A549 (cell line): ENCODE data around the gene RAD51B. TPM values are rescaled to one million over a fixed set of nuclear protein-coding genes. Genes with fewer than 3 reads are reported as not detected.

ENCODE experiments used
- ATAC-seq, 2 experiments: fragments of 200-7000 bp in 1 of 2; fragments of >200 bp in 1 of 2; cut with Nextera tagmentation in 1 of 2; cut with Tn5 transposase in 1 of 2; 3 replicates each; pipeline versions ENCODE4 v1.8.0 to v1.9.1; 2018 to 2020; ENCODE audit warnings: mild to moderate bottlenecking in 1 of 2, moderate library complexity in 1 of 2
- CTCF ChIA-PET: fragments of 300-600 bp; sonication (Branson Sonifier 250); formaldehyde crosslinking; extraction: SDS; loops from one replicate; lab custom pipeline; 2021; ENCODE audit warnings: antibody characterized with exemption, inconsistent platforms; lab: Yijun Ruan, JAX
- POLR2A ChIA-PET: fragments of 350-600 bp; formaldehyde crosslinking; extraction: SDS; loops from one replicate; lab custom pipeline; 2021; ENCODE audit warnings: antibody characterized with exemption, inconsistent platforms; lab: Yijun Ruan, JAX
- DNase-seq, 2 experiments: peaks; one replicate each; pipeline versions ENCODE4 v3.0.0 to v3.0.0-alpha.2; 2011 to 2016; ENCODE audit warnings: low read depth in 1 of 2, low spot score in 1 of 2
- FAIRE-seq: peaks from 2 replicates; lab custom pipeline; 2011; peaks lifted over from hg19 to GRCh38; lab: Jason Lieb, UNC
- H3K27ac ChIP-seq, 2 experiments: fragments of >200 bp; sonication (Bioruptor Twin); formaldehyde crosslinking; 3 replicates each; pipeline ENCODE4 v1.5.1; 2016 to 2017
- H3K4me1 ChIP-seq: fragments of >200 bp; sonication (Bioruptor Twin); formaldehyde crosslinking; 3 replicates; pipeline ENCODE4 v1.6.1; 2016
- H3K4me2 ChIP-seq: fragments of >200 bp; sonication (Bioruptor Twin); formaldehyde crosslinking; 3 replicates; pipeline ENCODE4 v1.6.1; 2016
- H3K4me3 ChIP-seq: fragments of >200 bp; sonication (Bioruptor Twin); formaldehyde crosslinking; 3 replicates; pipeline ENCODE4 v1.5.1; 2016
- H3K9me3 ChIP-seq: fragments of >200 bp; sonication (Bioruptor Twin); formaldehyde crosslinking; 3 replicates; pipeline ENCODE4 v1.6.1; 2016
- CBX2 ChIP-seq: fragments of 200-600 bp; sonication (generic); IDR thresholded peaks from 2 replicates; pipeline ENCODE4 v1.6.1; 2016; ENCODE audit warnings: low read depth, mild to moderate bottlenecking, borderline replicate concordance
- CBX8 ChIP-seq: fragments of 200-600 bp; sonication (generic); IDR thresholded peaks from 2 replicates; pipeline ENCODE4 v1.6.1; 2016
- CEBPB ChIP-seq, 2 experiments: fragments of >200 bp in 1 of 2; sonication (Bioruptor Twin) in 1 of 2; formaldehyde crosslinking in 1 of 2; IDR thresholded peaks; 2 replicates each; pipeline ENCODE4 v1.6.1; 2012 to 2016
- CHD4 ChIP-seq: fragments of 200-600 bp; sonication (generic); IDR thresholded peaks from 2 replicates; pipeline ENCODE4 v1.6.1; 2016; ENCODE audit warnings: antibody characterized with exemption, mild to moderate bottlenecking, borderline replicate concordance
- EHMT2 ChIP-seq: fragments of 200-600 bp; sonication (generic); IDR thresholded peaks from 2 replicates; pipeline ENCODE4 v1.6.1; 2016; ENCODE audit warnings: antibody characterized with exemption, low read depth, mild to moderate bottlenecking, moderate library complexity
- FOXS1 ChIP-seq: fragments of 250-450 bp; sonication (Bioruptor Pico); IDR thresholded peaks from 2 replicates; pipeline ENCODE4 v1.5.0; 2020; ENCODE audit warnings: mild to moderate bottlenecking, moderate library complexity
- HDAC2 ChIP-seq: fragments of 200-600 bp; sonication (generic); IDR thresholded peaks from 2 replicates; pipeline ENCODE4 v1.6.1; 2016
- HEYL ChIP-seq: fragments of 250-450 bp; sonication (Bioruptor Pico); IDR thresholded peaks from 2 replicates; pipeline ENCODE4 v1.8.0; 2021; ENCODE audit warnings: mild to moderate bottlenecking, moderate library complexity
- HOXB13 ChIP-seq: fragments of 250-450 bp; sonication (Bioruptor Pico); IDR thresholded peaks from 2 replicates; pipeline ENCODE4 v1.5.0; 2020; ENCODE audit warnings: low read depth, mild to moderate bottlenecking, moderate library complexity
- JUN ChIP-seq, 2 experiments: fragments of >200 bp; sonication (Bioruptor Twin); formaldehyde crosslinking; IDR thresholded peaks; 2 replicates in 1 of 2; 3 replicates in 1 of 2; pipeline ENCODE4 v1.6.1; 2016 to 2017
- KDM1A ChIP-seq: fragments of 200-600 bp; sonication (generic); IDR thresholded peaks from 2 replicates; pipeline ENCODE4 v1.6.1; 2016; ENCODE audit warnings: low read depth, mild to moderate bottlenecking
- KDM5A ChIP-seq: fragments of 200-600 bp; sonication (generic); IDR thresholded peaks from 2 replicates; pipeline ENCODE4 v1.6.1; 2016; ENCODE audit warnings: antibody characterized with exemption, mild to moderate bottlenecking
- MYC ChIP-seq: IDR thresholded peaks from 2 replicates; pipeline ENCODE4 v1.6.1; 2012; ENCODE audit warnings: mild to moderate bottlenecking, inconsistent platforms, low read length, improper control_type of control experiment, borderline replicate concordance
- NFE2L2 ChIP-seq: fragments of 150-350 bp; conservative IDR thresholded peaks from 2 replicates; pipeline ENCODE4 v1.6.1; 2014; ENCODE audit warnings: low read length
- PHF8 ChIP-seq: fragments of 200-600 bp; sonication (generic); IDR thresholded peaks from 2 replicates; pipeline ENCODE4 v1.6.1; 2016; ENCODE audit warnings: low read depth, mild to moderate bottlenecking, antibody characterized with exemption, moderate library complexity, borderline replicate concordance
- POLR2A ChIP-seq: IDR thresholded peaks from 2 replicates; pipeline ENCODE4 v1.6.1; 2012; ENCODE audit warnings: mild to moderate bottlenecking, low read length
- RARB ChIP-seq: fragments of 250-450 bp; sonication (Bioruptor Pico); IDR thresholded peaks from 2 replicates; pipeline ENCODE4 v1.8.0; 2021; ENCODE audit warnings: mild to moderate bottlenecking, moderate library complexity
- RFX5 ChIP-seq: fragments of 450-650 bp; IDR thresholded peaks from 2 replicates; pipeline ENCODE4 v1.7.1; 2014; ENCODE audit warnings: antibody characterized with exemption, mild to moderate bottlenecking, moderate library complexity
- TFCP2L1 ChIP-seq: fragments of 250-450 bp; sonication (Bioruptor Pico); IDR thresholded peaks from 2 replicates; pipeline ENCODE4 v1.5.0; 2021; ENCODE audit warnings: mild to moderate bottlenecking
- ZC3H11A ChIP-seq: fragments of 450-650 bp; IDR thresholded peaks from 2 replicates; pipeline ENCODE4 v1.6.1; 2014; ENCODE audit warnings: antibody characterized with exemption, mild to moderate bottlenecking
- ZNF302 ChIP-seq: fragments of 250-450 bp; sonication (Bioruptor Pico); IDR thresholded peaks from 2 replicates; pipeline ENCODE4 v1.9.0; 2021; ENCODE audit warnings: inconsistent platforms, mild to moderate bottlenecking, moderate library complexity
- ZSCAN20 ChIP-seq: fragments of 250-450 bp; sonication (Bioruptor Pico); IDR thresholded peaks from 2 replicates; pipeline ENCODE4 v1.8.0; 2022; ENCODE audit warnings: mild to moderate bottlenecking, moderate library complexity
- WGBS: methylation state at CpG from one replicate; pipeline ENCODE4 v1.1.6; 2017; ENCODE audit errors: missing lambda C conversion rate; 5-methylcytosine and 5-hydroxymethylcytosine counted together
- polyA plus RNA-seq, 4 experiments: library from polyadenylated mRNA; depleted of rRNA in 3 of 4; stranded (reverse); fragments of >200 nt; fragmentation: RNase III in 1 of 4; extraction: RNeasy Plus Mini Kit Qiagen cat#74134 plus additional on column Dnase treatment in 1 of 4; gene quantifications; 2 replicates in 3 of 4; 3 replicates in 1 of 4; pipeline ENCODE4 v1.2.3, GENCODE V29; 2011 to 2017
- TF ChIP-seq, protein P1 (sequence below): fragments of 250-450 bp; sonication (Bioruptor Pico); IDR thresholded peaks from 2 replicates; pipeline ENCODE4 v1.5.0; 2021; ENCODE audit warnings: mild to moderate bottlenecking, moderate library complexity, borderline replicate concordance
- TF ChIP-seq, protein P2 (sequence below): IDR thresholded peaks from 2 replicates; pipeline ENCODE4 v1.6.1; 2012; ENCODE audit warnings: low read depth, borderline replicate concordance
- TF ChIP-seq, protein P3 (sequence below): IDR thresholded peaks from 2 replicates; pipeline ENCODE4 v1.6.1; 2012
- TF ChIP-seq, protein P4 (sequence below): fragments of 450-650 bp; IDR thresholded peaks from 2 replicates; pipeline ENCODE4 v1.6.1; 2014; ENCODE audit warnings: antibody characterized with exemption
- TF ChIP-seq, protein P5 (sequence below): fragments of >200 bp; sonication (Bioruptor Twin); formaldehyde crosslinking; IDR thresholded peaks from 3 replicates; pipeline ENCODE4 v1.5.1; 2016

RAD51B gene
- polyA plus RNA-seq, 2 of the 4 experiments (the other 2 are of a cell fraction) = 7.2 to 10.8 TPM

DNA sequence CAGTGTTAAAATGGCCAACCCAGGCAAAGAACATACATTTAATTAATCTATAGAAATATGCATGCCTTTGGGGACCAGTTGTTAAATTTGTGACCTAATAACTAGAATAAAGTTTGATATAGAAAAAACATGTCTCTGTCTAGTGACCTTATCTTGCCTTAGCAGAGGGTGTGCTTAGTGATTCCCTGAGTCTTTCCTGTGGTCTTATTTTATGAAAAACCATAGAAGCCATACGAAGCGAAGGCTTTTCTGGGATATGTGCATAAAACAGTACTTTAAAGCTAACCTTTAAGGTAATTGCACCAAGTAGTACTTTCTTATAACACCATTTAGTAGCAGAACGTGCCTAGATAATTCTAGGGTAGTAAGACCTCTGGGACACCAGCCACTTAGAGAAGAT lies 593.9 kb downstream of the RAD51B start:
- Histone ChIP-seq H3K4me2 (peak overlapping the region; percentile 50; the same call in 2 of the 3 replicates), H3K27ac (peak overlapping the region; percentile 68 to 78), H3K4me1 (peaks cover 47% of the 10 kb centered on the region), H3K4me3 (no peak overlapping the region), H3K9me3 (no peaks in the 10 kb centered on the region)
- POLR2A ChIA-PET = no interaction called here
- TF ChIP-seq EHMT2 = no peak
- TF ChIP-seq CBX8 = no peak
- TF ChIP-seq, protein P1, sequence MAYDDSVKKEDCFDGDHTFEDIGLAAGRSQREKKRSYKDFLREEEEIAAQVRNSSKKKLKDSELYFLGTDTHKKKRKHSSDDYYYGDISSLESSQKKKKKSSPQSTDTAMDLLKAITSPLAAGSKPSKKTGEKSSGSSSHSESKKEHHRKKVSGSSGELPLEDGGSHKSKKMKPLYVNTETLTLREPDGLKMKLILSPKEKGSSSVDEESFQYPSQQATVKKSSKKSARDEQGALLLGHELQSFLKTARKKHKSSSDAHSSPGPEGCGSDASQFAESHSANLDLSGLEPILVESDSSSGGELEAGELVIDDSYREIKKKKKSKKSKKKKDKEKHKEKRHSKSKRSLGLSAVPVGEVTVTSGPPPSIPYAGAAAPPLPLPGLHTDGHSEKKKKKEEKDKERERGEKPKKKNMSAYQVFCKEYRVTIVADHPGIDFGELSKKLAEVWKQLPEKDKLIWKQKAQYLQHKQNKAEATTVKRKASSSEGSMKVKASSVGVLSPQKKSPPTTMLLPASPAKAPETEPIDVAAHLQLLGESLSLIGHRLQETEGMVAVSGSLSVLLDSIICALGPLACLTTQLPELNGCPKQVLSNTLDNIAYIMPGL = no peak
- TF ChIP-seq RFX5 = no peak
- DNase-seq (no peak), FAIRE-seq (no peak), ATAC-seq (no peak)
- 97% methylated on average over 3 of the region's 3 CpGs for WGBS
- CTCF ChIA-PET = interaction anchor here (2.4 kb wide), 1 partner anchor 13 kb away, joined by 6 read pairs; no protein-coding TSS in a partner anchor

DNA sequence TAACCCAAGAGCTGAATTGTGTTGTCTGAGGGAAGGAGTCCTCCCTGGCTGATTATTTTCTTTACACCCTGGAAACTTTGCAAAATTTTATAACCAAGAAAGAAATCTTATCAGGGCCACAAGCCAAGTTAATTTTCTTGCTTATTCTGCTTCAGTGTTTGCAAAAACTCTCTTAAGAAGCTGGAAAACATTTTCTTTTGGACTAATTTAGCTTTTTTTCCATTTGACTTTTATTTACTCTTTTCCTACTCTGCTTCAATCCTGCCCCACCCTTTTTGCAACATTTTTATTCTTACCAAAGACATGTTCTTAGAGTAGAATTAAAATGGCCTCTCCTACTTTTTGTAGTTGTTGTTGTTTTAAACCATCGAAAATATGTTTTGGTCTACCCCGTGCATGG lies 594.5 kb downstream of the RAD51B start:
- ChIA-PET POLR2A (no interaction called here), CTCF (interaction anchor here (1.1 to 2.4 kb wide), 3 partner anchors 14 to 365 kb away, joined by 3 to 6 read pairs (median 3); no protein-coding TSS in a partner anchor)
- Histone ChIP-seq H3K27ac (peak overlapping the region; percentile 68 to 78), H3K4me2 (0 out of 3 replicates have a peak overlapping the region, but pooled peaks have one; percentile 0), H3K9me3 (no peaks in the 10 kb centered on the region), H3K4me1 (peaks cover 45% of the 10 kb centered on the region), H3K4me3 (no peak overlapping the region)
- TF ChIP-seq ZC3H11A = no peak
- TF ChIP-seq HDAC2 = no peak
- TF ChIP-seq, protein P2, sequence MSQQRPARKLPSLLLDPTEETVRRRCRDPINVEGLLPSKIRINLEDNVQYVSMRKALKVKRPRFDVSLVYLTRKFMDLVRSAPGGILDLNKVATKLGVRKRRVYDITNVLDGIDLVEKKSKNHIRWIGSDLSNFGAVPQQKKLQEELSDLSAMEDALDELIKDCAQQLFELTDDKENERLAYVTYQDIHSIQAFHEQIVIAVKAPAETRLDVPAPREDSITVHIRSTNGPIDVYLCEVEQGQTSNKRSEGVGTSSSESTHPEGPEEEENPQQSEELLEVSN = no peak
- TF ChIP-seq KDM5A = no peak
- no peak for TF ChIP-seq NFE2L2
- TF ChIP-seq JUN (IDR thresholded peaks at IDR 0.05) = no peak
- TF ChIP-seq HEYL (CRISPR knock-in tag) = no peak
- TF ChIP-seq, protein P3, sequence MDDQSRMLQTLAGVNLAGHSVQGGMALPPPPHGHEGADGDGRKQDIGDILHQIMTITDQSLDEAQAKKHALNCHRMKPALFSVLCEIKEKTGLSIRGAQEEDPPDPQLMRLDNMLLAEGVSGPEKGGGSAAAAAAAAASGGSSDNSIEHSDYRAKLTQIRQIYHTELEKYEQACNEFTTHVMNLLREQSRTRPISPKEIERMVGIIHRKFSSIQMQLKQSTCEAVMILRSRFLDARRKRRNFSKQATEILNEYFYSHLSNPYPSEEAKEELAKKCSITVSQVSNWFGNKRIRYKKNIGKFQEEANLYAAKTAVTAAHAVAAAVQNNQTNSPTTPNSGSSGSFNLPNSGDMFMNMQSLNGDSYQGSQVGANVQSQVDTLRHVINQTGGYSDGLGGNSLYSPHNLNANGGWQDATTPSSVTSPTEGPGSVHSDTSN = no peak
- TF ChIP-seq HOXB13 (CRISPR knock-in tag) = no peak
- no peak for TF ChIP-seq FOXS1 (CRISPR knock-in tag)
- TF ChIP-seq POLR2A = no peak
- TF ChIP-seq CEBPB (IDR thresholded peaks at IDR 0.05) = no peak
- TF ChIP-seq CHD4 = no peak
- no peak for TF ChIP-seq RARB (CRISPR knock-in tag)
- no peak for TF ChIP-seq ZNF302 (CRISPR knock-in tag)
- TF ChIP-seq TFCP2L1 (CRISPR knock-in tag) = no peak
- TF ChIP-seq EHMT2 = no peak
- TF ChIP-seq, protein P4, sequence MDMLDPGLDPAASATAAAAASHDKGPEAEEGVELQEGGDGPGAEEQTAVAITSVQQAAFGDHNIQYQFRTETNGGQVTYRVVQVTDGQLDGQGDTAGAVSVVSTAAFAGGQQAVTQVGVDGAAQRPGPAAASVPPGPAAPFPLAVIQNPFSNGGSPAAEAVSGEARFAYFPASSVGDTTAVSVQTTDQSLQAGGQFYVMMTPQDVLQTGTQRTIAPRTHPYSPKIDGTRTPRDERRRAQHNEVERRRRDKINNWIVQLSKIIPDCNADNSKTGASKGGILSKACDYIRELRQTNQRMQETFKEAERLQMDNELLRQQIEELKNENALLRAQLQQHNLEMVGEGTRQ = no peak
- no peak for TF ChIP-seq CBX2
- ATAC-seq = no peak
- no peak for FAIRE-seq
- no peak for DNase-seq
- WGBS = 93% methylated on average over 2 of the region's 2 CpGs

DNA sequence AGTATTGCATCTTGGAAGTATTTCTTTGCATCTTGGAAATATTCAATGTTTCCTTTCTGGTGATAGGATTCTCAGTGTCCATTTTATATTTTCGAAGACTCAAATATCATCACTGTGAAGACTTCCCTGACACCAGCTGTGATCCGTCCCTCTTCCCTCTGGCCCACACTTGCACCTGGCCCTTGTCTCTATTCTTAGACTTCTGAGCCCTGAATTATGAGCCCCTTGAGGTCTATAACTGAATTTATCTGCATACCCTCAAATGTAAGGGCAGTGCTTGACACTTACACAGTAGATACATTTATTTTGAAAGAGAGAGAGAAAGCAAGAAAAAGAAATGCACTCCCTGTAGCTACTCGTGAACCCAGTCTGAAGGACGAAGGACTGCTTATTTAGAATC lies 596.6 kb downstream of the RAD51B start:
- Histone ChIP-seq H3K27ac (peak overlapping the region in 1 of 2 experiments; percentile 63; a peak in 1 of 6 replicates), H3K4me1 (peaks cover 45% of the 10 kb centered on the region), H3K9me3 (no peaks in the 10 kb centered on the region), H3K4me2 (no peak overlapping the region), H3K4me3 (no peak overlapping the region)
- ATAC-seq (no peak), DNase-seq (no peak), FAIRE-seq (no peak)
- POLR2A ChIA-PET = no interaction called here
- TF ChIP-seq HOXB13 (CRISPR knock-in tag) (no peak), PHF8 (no peak), ZSCAN20 (CRISPR knock-in tag) (no peak), FOXS1 (CRISPR knock-in tag) (no peak), MYC (no peak), CBX2 (no peak), KDM1A (no peak)
- TF ChIP-seq, protein P5, sequence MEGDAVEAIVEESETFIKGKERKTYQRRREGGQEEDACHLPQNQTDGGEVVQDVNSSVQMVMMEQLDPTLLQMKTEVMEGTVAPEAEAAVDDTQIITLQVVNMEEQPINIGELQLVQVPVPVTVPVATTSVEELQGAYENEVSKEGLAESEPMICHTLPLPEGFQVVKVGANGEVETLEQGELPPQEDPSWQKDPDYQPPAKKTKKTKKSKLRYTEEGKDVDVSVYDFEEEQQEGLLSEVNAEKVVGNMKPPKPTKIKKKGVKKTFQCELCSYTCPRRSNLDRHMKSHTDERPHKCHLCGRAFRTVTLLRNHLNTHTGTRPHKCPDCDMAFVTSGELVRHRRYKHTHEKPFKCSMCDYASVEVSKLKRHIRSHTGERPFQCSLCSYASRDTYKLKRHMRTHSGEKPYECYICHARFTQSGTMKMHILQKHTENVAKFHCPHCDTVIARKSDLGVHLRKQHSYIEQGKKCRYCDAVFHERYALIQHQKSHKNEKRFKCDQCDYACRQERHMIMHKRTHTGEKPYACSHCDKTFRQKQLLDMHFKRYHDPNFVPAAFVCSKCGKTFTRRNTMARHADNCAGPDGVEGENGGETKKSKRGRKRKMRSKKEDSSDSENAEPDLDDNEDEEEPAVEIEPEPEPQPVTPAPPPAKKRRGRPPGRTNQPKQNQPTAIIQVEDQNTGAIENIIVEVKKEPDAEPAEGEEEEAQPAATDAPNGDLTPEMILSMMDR = no peak
- CTCF ChIA-PET = interaction anchor here (0.7 to 1.6 kb wide), 3 partner anchors 33 to 482 kb away, joined by 3 to 4 read pairs (median 4); no protein-coding TSS in a partner anchor
- WGBS = 93% methylated on average over 4 of the region's 4 CpGs
